Central memory CD8-positive, alpha-beta T cell (primary cell): Measurements from ENCODE around the gene NINJ2.
"Not testable (repeated sequence)": the region's sequence is repeated elsewhere in the genome, so short reads cannot be mapped to it uniquely, and the experiment has no call there.

Experiments used
- ATAC-seq: fragments of 150-1000 bp; cut with Tn5 transposase; replicated peaks from 2 replicates; pipeline ENCODE4 v1.10.0; 2022; ENCODE audit warnings: mild to moderate bottlenecking, moderate FRiP score, moderate number of reproducible peaks; ENCODE audit not compliant: poor library complexity, severe bottlenecking; ENCODE audit errors: extremely low read depth
- DNase-seq, 2 donors: peaks; one replicate each; pipeline ENCODE4 v3.0.0; 2021; ENCODE audit warnings: low spot score in 2 of 2
- H3K27ac Mint-ChIP-seq: one replicate; pipeline ENCODE4 v1.8.0; 2022; ENCODE audit warnings: low read depth, mild to moderate bottlenecking, moderate library complexity, mixed read lengths
- H3K27me3 Mint-ChIP-seq: one replicate; pipeline ENCODE4 v1.8.0; 2022; ENCODE audit warnings: mixed read lengths
- H3K36me3 Mint-ChIP-seq: one replicate; pipeline ENCODE4 v1.8.0; 2022; ENCODE audit warnings: mild to moderate bottlenecking, moderate library complexity, mixed read lengths; ENCODE audit not compliant: insufficient read depth
- H3K4me1 Mint-ChIP-seq: one replicate; pipeline ENCODE4 v1.8.0; 2022; ENCODE audit warnings: mixed read lengths
- H3K4me3 Mint-ChIP-seq: one replicate; pipeline ENCODE4 v1.8.0; 2022; ENCODE audit warnings: mild to moderate bottlenecking, moderate library complexity, mixed read lengths
- H3K9me3 Mint-ChIP-seq: one replicate; pipeline ENCODE4 v1.8.0; 2022; ENCODE audit warnings: mixed read lengths

The NINJ2 gene

GRCh38 chr12:581746-582145, 81.5 kb downstream of the NINJ2 start:
- H3K36me3 Mint-ChIP-seq: peaks cover 3% of the 10 kb centered on the region
- H3K27ac Mint-ChIP-seq: no peak overlapping the region
- ATAC-seq (no peak), DNase-seq (no peak)
- no peak overlapping the region for H3K4me3 Mint-ChIP-seq
- H3K9me3 Mint-ChIP-seq: no peaks in the 10 kb centered on the region
- peaks cover 2% of the 10 kb centered on the region for H3K4me1 Mint-ChIP-seq
- no peaks in the 10 kb centered on the region for H3K27me3 Mint-ChIP-seq

GRCh38 chr12:581321-581720, 81.9 kb downstream of the NINJ2 start:
- Mint-ChIP-seq H3K9me3 (no peaks in the 10 kb centered on the region), H3K27me3 (no peaks in the 10 kb centered on the region), H3K4me3 (no peak overlapping the region), H3K4me1 (peaks cover 6% of the 10 kb centered on the region), H3K36me3 (peaks cover 6% of the 10 kb centered on the region), H3K27ac (no peak overlapping the region)
- ATAC-seq: no peak
- no peak for DNase-seq

- DNase-seq (no peak), ATAC-seq (no peak)
- Mint-ChIP-seq H3K36me3 (peaks cover 7% of the 10 kb centered on the region), H3K27me3 (no peaks in the 10 kb centered on the region), H3K27ac (no peak overlapping the region), H3K4me1 (peaks cover 10% of the 10 kb centered on the region), H3K4me3 (no peak overlapping the region), H3K9me3 (no peaks in the 10 kb centered on the region)
Observed at GRCh38 chr12:580813-581212, 82.4 kb downstream of the NINJ2 start.

- ATAC-seq (no peak), DNase-seq (no peak)
- Mint-ChIP-seq H3K4me3 (no peak overlapping the region), H3K27me3 (no peaks in the 10 kb centered on the region), H3K27ac (no peak overlapping the region), H3K9me3 (no peaks in the 10 kb centered on the region), H3K36me3 (peaks cover 7% of the 10 kb centered on the region), H3K4me1 (peaks cover 10% of the 10 kb centered on the region)
Observed at GRCh38 chr12:579420-580110, 83.7 kb downstream of the NINJ2 start.

- ATAC-seq: no peak
- no peaks in the 10 kb centered on the region for H3K9me3 Mint-ChIP-seq
- peaks cover 7% of the 10 kb centered on the region for H3K36me3 Mint-ChIP-seq
- peaks cover 10% of the 10 kb centered on the region for H3K4me1 Mint-ChIP-seq
- H3K4me3 Mint-ChIP-seq: no peak overlapping the region
- H3K27ac Mint-ChIP-seq: no peak overlapping the region
- DNase-seq: no peak
- no peaks in the 10 kb centered on the region for H3K27me3 Mint-ChIP-seq
Observed at GRCh38 chr12:578748-579419, 84.4 kb downstream of the NINJ2 start.

- not testable (repeated sequence) for H3K9me3 Mint-ChIP-seq, H3K27ac Mint-ChIP-seq, H3K36me3 Mint-ChIP-seq, DNase-seq, H3K27me3 Mint-ChIP-seq, ATAC-seq, H3K4me3 Mint-ChIP-seq
- peaks cover 10% of the 10 kb centered on the region for H3K4me1 Mint-ChIP-seq
Observed at GRCh38 chr12:577994-578747, 85.1 kb downstream of the NINJ2 start.

GRCh38 chr12:576615-577110, 86.6 kb downstream of the NINJ2 start:
- DNase-seq (no peak), ATAC-seq (no peak)
- Mint-ChIP-seq H3K27ac (peak overlapping the region; percentile 88), H3K36me3 (peaks cover 7% of the 10 kb centered on the region), H3K27me3 (no peaks in the 10 kb centered on the region), H3K4me3 (peak overlapping the region; percentile 55), H3K9me3 (no peaks in the 10 kb centered on the region), H3K4me1 (peaks cover 10% of the 10 kb centered on the region)

- H3K4me3 Mint-ChIP-seq: peak overlapping the region; percentile 55
- H3K9me3 Mint-ChIP-seq: no peaks in the 10 kb centered on the region
- H3K36me3 Mint-ChIP-seq: peaks cover 9% of the 10 kb centered on the region
- no peaks in the 10 kb centered on the region for H3K27me3 Mint-ChIP-seq
- H3K27ac Mint-ChIP-seq: peak overlapping the region; percentile 88
- ATAC-seq (peak; percentile 96), DNase-seq (peak; percentile 75 to 89)
- peaks cover 10% of the 10 kb centered on the region for H3K4me1 Mint-ChIP-seq
Observed at GRCh38 chr12:575948-576614, 87.2 kb downstream of the NINJ2 start.

- peak overlapping the region; percentile 88 for H3K27ac Mint-ChIP-seq
- H3K9me3 Mint-ChIP-seq: no peaks in the 10 kb centered on the region
- peaks cover 10% of the 10 kb centered on the region for H3K4me1 Mint-ChIP-seq
- DNase-seq (no peak), ATAC-seq (no peak)
- H3K36me3 Mint-ChIP-seq: peaks cover 6% of the 10 kb centered on the region
- H3K27me3 Mint-ChIP-seq: no peaks in the 10 kb centered on the region
- no peak overlapping the region for H3K4me3 Mint-ChIP-seq
Observed at GRCh38 chr12:575129-575502, 88.1 kb downstream of the NINJ2 start.

GRCh38 chr12:574475-575128, 88.6 kb downstream of the NINJ2 start:
- peaks cover 14% of the 10 kb centered on the region for H3K4me1 Mint-ChIP-seq
- H3K9me3 Mint-ChIP-seq: no peaks in the 10 kb centered on the region
- no peak overlapping the region for H3K27ac Mint-ChIP-seq
- ATAC-seq (no peak), DNase-seq (no peak)
- H3K4me3 Mint-ChIP-seq: no peak overlapping the region
- H3K36me3 Mint-ChIP-seq: peaks cover 6% of the 10 kb centered on the region
- no peaks in the 10 kb centered on the region for H3K27me3 Mint-ChIP-seq

- DNase-seq (no peak), ATAC-seq (no peak)
- Mint-ChIP-seq H3K36me3 (peaks cover 6% of the 10 kb centered on the region), H3K4me3 (no peak overlapping the region), H3K27me3 (no peaks in the 10 kb centered on the region), H3K4me1 (peaks cover 20% of the 10 kb centered on the region), H3K27ac (no peak overlapping the region), H3K9me3 (no peaks in the 10 kb centered on the region)
Observed at GRCh38 chr12:573232-573631, 90.0 kb downstream of the NINJ2 start.

- peaks cover 6% of the 10 kb centered on the region for H3K36me3 Mint-ChIP-seq
- H3K27me3 Mint-ChIP-seq: no peaks in the 10 kb centered on the region
- no peak overlapping the region for H3K4me3 Mint-ChIP-seq
- ATAC-seq (no peak), DNase-seq (no peak)
- H3K4me1 Mint-ChIP-seq: peaks cover 23% of the 10 kb centered on the region
- no peak overlapping the region for H3K27ac Mint-ChIP-seq
- no peaks in the 10 kb centered on the region for H3K9me3 Mint-ChIP-seq
Observed at GRCh38 chr12:572532-572899, 90.7 kb downstream of the NINJ2 start.
